Fibroblast of lung (primary cell): ENCODE data around the gene CTSD. TPM values are rescaled to one million over a fixed set of nuclear protein-coding genes. Genes with fewer than 3 reads are reported as not detected.

Experiments
- DNase-seq, 2 donors: peaks; one replicate each; pipeline versions ENCODE4 v3.0.0 to v3.0.0-alpha.2; 2010; ENCODE audit warnings: low read depth in 2 of 2
- H2AFZ ChIP-seq: 2 replicates; pipeline ENCODE4 v1.5.1; 2012; ENCODE audit warnings: low read length, control low read depth, inconsistent platforms
- H3K27ac ChIP-seq: 2 replicates; pipeline ENCODE4 v1.5.1; 2011; ENCODE audit warnings: low read length, control low read depth; ENCODE audit not compliant: insufficient read depth
- H3K27me3 ChIP-seq: 2 replicates; pipeline ENCODE4 v1.5.1; 2011; ENCODE audit warnings: mild to moderate bottlenecking, low read length; ENCODE audit not compliant: control insufficient read depth, insufficient read depth
- H3K36me3 ChIP-seq: 2 replicates; pipeline ENCODE4 v1.5.1; 2011; ENCODE audit warnings: low read length; ENCODE audit not compliant: control insufficient read depth, insufficient read depth
- H3K4me1 ChIP-seq: 2 replicates; pipeline ENCODE4 v1.5.1; 2011; ENCODE audit warnings: low read length; ENCODE audit not compliant: control insufficient read depth, insufficient read depth; ENCODE audit errors: extremely low read depth
- H3K4me2 ChIP-seq: 2 replicates; pipeline ENCODE4 v1.5.1; 2011; ENCODE audit warnings: low read length, control low read depth; ENCODE audit not compliant: insufficient read depth; ENCODE audit errors: extremely low read depth
- H3K4me3 ChIP-seq, 4 experiments: fragments of 200-600 bp in 1 of 4; sonication (generic) in 1 of 4; replicated peaks in 1 of 4; 2 replicates each; pipeline ENCODE4 v1.5.1; 2011 to 2016; ENCODE audit warnings: low read length in 4 of 4, low read depth in 3 of 4, mild to moderate bottlenecking in 3 of 4, control low read depth in 2 of 4, inconsistent platforms in 1 of 4, mixed read lengths in 1 of 4; ENCODE audit not compliant: insufficient read depth in 1 of 4; ENCODE audit errors: control extremely low read depth in 1 of 4
- H3K79me2 ChIP-seq: 2 replicates; pipeline ENCODE4 v1.5.1; 2012; ENCODE audit warnings: mild to moderate bottlenecking, low read length, inconsistent platforms; ENCODE audit not compliant: control insufficient read depth, insufficient read depth
- H3K9ac ChIP-seq: 2 replicates; pipeline ENCODE4 v1.5.1; 2011; ENCODE audit warnings: mild to moderate bottlenecking, low read length, control low read depth; ENCODE audit not compliant: insufficient read depth
- H3K9me3 ChIP-seq: 2 replicates; pipeline ENCODE4 v1.5.1; 2012; ENCODE audit warnings: low read depth, low read length; ENCODE audit not compliant: control insufficient read depth, insufficient read depth
- H4K20me1 ChIP-seq: 2 replicates; pipeline ENCODE4 v1.5.1; 2011; ENCODE audit warnings: low read length; ENCODE audit not compliant: control insufficient read depth, insufficient read depth; ENCODE audit errors: extremely low read depth
- EZH2 ChIP-seq: IDR thresholded peaks from 2 replicates; pipeline ENCODE4 v1.5.1; 2012; ENCODE audit warnings: low read length, control low read depth, mild to moderate bottlenecking; ENCODE audit errors: missing control alignments
- polyA plus RNA-seq, 2 donors: library from polyadenylated mRNA; depleted of rRNA in 1 of 2; stranded (reverse) in 1 of 2; unstranded in 1 of 2; fragments of >200 nt; gene quantifications; 2 replicates each; pipeline ENCODE4 v1.2.1, GENCODE V29; 2011 to 2012; ENCODE audit warnings: missing spikeins in 1 of 2
- total RNA-seq: library from RNA; depleted of rRNA; stranded (reverse); fragments of >200 nt; gene quantifications from 2 replicates; pipeline ENCODE4 v1.2.1, GENCODE V29; 2014
- TF ChIP-seq, protein P1 (sequence below), 2 donors: IDR thresholded peaks in 1 of 2; conservative IDR thresholded peaks in 1 of 2; 1 replicate in 1 of 2; 2 replicates in 1 of 2; pipeline ENCODE4 v1.5.1; 2011 to 2012; ENCODE audit warnings: low read length in 2 of 2, control low read depth in 1 of 2, inconsistent platforms in 1 of 2, low read depth in 1 of 2, mild to moderate bottlenecking in 1 of 2

Gene CTSD
- total and polyA plus RNA-seq, 2 donors (not counting 1 experiment from before 2014, with no cell fraction given) = 135 to 253 TPM

DNA sequence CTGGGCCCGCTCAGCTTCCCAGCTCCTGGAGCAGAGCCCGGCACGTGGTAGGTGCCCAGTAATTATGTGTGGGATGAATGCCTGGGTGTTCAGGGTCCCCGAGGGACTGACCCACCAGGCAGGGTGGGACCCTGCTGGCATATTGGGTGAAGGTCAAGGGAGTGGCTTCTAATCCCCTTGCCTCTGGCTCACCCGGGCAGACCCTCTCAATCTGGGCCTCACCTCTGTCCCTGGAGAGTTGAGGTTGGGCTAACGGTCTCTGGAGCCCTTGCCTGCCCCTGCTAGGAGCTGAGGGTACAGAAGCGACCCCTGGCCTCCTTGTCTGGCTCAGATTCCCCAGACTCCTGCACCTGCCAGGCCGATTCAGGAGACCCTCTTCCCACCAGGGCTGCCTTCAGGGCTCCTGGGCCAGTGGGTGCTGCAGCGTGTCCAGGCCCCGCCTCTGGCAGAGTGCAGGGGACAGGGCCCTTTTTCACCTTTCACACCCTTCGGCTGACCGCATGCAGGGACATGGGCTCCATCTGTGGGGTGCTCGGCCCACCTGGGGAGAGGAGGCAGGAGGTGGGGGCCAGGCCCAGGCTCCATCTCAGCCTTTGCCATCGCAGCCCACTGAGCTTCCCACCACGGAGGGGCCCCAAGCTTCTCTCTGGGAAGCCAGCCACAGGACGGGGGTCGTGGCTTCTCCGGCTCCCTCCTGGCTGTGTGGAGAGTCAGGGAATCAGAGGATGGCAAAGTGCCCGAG is 3.8 kb upstream of the CTSD start:
- H3K9me3 ChIP-seq = no peaks in the 10 kb centered on the region
- H4K20me1 ChIP-seq = no peaks in the 10 kb centered on the region
- H3K4me3 ChIP-seq = no peak overlapping the region
- TF ChIP-seq EZH2 = no peak
- TF ChIP-seq, protein P1, sequence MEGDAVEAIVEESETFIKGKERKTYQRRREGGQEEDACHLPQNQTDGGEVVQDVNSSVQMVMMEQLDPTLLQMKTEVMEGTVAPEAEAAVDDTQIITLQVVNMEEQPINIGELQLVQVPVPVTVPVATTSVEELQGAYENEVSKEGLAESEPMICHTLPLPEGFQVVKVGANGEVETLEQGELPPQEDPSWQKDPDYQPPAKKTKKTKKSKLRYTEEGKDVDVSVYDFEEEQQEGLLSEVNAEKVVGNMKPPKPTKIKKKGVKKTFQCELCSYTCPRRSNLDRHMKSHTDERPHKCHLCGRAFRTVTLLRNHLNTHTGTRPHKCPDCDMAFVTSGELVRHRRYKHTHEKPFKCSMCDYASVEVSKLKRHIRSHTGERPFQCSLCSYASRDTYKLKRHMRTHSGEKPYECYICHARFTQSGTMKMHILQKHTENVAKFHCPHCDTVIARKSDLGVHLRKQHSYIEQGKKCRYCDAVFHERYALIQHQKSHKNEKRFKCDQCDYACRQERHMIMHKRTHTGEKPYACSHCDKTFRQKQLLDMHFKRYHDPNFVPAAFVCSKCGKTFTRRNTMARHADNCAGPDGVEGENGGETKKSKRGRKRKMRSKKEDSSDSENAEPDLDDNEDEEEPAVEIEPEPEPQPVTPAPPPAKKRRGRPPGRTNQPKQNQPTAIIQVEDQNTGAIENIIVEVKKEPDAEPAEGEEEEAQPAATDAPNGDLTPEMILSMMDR (conservative IDR thresholded peaks at IDR 0.05 in 1 of 2, IDR thresholded peaks at IDR 0.05 in 1 of 2; ENCODE audit: low read depth in 1 of 2, low read length in 2 of 2) = no peak
- peaks cover 24% of the 10 kb centered on the region for H3K4me1 ChIP-seq
- H3K79me2 ChIP-seq = peaks cover 9% of the 10 kb centered on the region
- no peaks in the 10 kb centered on the region for H3K36me3 ChIP-seq
- no peak overlapping the region for H3K4me2 ChIP-seq
- no peak overlapping the region for H2AFZ ChIP-seq
- no peak for DNase-seq
- no peaks in the 10 kb centered on the region for H3K27me3 ChIP-seq
- H3K9ac ChIP-seq = no peak overlapping the region
- H3K27ac ChIP-seq = no peak overlapping the region

DNA sequence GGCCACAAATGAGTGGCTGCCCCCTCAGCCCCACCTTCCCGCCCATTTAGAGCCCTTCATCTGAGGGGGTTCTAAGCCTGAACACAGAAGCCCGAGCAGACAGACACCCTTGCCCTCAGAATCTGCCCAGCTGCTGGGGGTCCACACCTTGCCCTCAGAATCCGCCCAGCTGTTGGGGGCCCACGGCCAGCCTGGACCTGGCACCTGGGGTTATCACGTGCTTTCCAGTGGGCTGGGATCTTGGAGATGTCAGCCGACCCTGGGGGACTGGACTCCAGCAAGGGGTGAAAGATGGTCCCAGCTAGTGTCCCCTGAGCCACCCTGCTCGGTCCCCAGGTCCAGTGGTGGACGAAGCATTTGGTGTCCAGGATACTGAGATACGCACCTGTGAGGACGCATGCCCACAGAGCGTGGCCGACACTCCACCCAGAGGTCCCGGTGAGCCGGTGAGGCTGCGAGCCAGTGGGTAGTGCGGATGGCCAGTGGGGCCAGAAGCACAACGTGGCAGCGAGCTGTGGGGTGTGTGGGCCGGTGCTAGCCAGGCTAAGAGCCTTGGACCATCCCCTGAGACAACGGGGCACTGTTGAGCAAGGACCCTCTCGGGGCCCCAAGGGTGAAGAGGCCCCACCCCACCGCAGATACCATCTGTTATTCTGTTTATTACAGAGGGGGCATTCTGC is 3.1 kb upstream of the CTSD start:
- TF ChIP-seq, protein P1 (conservative IDR thresholded peaks at IDR 0.05 in 1 of 2, IDR thresholded peaks at IDR 0.05 in 1 of 2; ENCODE audit: low read depth in 1 of 2, low read length in 2 of 2) = no peak
- TF ChIP-seq EZH2 = no peak
- H3K4me3 ChIP-seq = no peak overlapping the region
- DNase-seq = no peak
- no peak overlapping the region for H3K9ac ChIP-seq
- H3K79me2 ChIP-seq = peaks cover 11% of the 10 kb centered on the region
- no peaks in the 10 kb centered on the region for H4K20me1 ChIP-seq
- H3K4me2 ChIP-seq = no peak overlapping the region
- peaks cover 27% of the 10 kb centered on the region for H3K4me1 ChIP-seq
- no peaks in the 10 kb centered on the region for H3K9me3 ChIP-seq
- H2AFZ ChIP-seq = no peak overlapping the region
- no peaks in the 10 kb centered on the region for H3K36me3 ChIP-seq
- H3K27me3 ChIP-seq = no peaks in the 10 kb centered on the region
- no peak overlapping the region for H3K27ac ChIP-seq

DNA sequence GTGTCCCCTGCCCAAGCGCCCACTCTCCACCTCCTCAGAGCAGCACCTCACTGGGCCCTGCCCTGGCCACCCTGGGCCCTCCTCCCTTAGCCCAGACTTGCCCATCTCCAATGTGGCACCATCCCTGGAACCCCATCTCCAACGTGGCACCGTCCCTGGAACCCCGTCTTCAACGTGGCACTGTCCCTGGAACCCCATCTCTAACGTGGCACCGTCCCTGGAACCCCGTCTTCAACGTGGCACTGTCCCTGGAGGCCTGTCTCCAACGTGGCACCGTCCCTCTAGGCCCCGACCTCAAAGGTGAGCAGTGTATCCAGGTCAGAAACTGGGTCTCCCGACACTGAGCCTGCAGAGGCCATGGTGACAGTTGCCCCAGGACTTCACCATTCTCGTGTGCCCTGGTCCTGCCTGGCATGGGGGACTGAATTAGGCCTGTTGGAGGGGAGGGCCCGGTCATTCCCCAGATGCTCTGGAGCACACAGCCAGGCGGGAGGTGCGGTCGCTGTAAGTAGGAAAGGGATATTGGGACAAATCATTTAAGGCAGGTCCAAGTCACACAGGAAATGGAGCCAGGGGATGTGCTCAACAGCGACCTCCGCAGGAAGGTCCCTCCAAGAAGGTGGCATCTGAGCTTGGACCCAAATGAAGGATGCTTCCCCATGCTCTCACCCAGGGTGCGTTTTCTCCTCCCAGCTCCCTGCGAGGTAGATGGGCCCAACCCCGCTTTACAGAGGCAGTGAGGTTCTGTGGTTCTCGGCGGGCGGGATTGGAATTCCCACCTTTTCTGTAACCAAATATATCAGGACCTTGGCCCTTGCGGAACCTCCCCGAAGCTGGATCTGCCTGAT is 2.4 kb upstream of the CTSD start:
- Histone ChIP-seq H3K79me2 (peaks cover 12% of the 10 kb centered on the region), H3K36me3 (peaks cover 2% of the 10 kb centered on the region), H3K27ac (no peak overlapping the region), H2AFZ (no peak overlapping the region), H3K9me3 (no peaks in the 10 kb centered on the region), H3K27me3 (no peaks in the 10 kb centered on the region), H3K4me3 (no peak overlapping the region), H3K9ac (no peak overlapping the region), H3K4me1 (peaks cover 21% of the 10 kb centered on the region), H3K4me2 (no peak overlapping the region), H4K20me1 (no peaks in the 10 kb centered on the region)
- no peak for DNase-seq
- TF ChIP-seq, protein P1 (conservative IDR thresholded peaks at IDR 0.05 in 1 of 2, IDR thresholded peaks at IDR 0.05 in 1 of 2; ENCODE audit: low read depth in 1 of 2, low read length in 2 of 2) = no peak
- no peak for TF ChIP-seq EZH2
